Gastroesophageal sphincter (tissue), 3 donors: ENCODE data around the gene ATP5MC2.

ENCODE experiments used
- EP300 ChIP-seq: sonication (generic); formaldehyde crosslinking; IDR thresholded peaks from one replicate; pipeline ENCODE4 v1.6.1; 2017; ENCODE audit warnings: antibody characterized with exemption, mild to moderate bottlenecking
- POLR2A ChIP-seq, 2 donors: fragments of 450-650 bp; IDR thresholded peaks; one replicate each; pipeline ENCODE4 v1.6.1; 2017; ENCODE audit warnings: antibody characterized with exemption in 2 of 2, mild to moderate bottlenecking in 2 of 2, moderate library complexity in 1 of 2
- POLR2AphosphoS5 ChIP-seq: sonication (generic); formaldehyde crosslinking; IDR thresholded peaks from one replicate; pipeline ENCODE4 v1.6.1; 2017; ENCODE audit warnings: antibody characterized with exemption
- TF ChIP-seq, protein P1 (sequence below), 4 experiments: fragments of 200-600 bp in 2 of 4; fragments of 450-650 bp in 2 of 4; sonication (generic) in 1 of 4; IDR thresholded peaks; one replicate each; pipeline ENCODE4 v1.5.1; 2017 to 2019; ENCODE audit warnings: antibody characterized with exemption in 4 of 4, mild to moderate bottlenecking in 2 of 4, moderate library complexity in 2 of 4

DNA sequence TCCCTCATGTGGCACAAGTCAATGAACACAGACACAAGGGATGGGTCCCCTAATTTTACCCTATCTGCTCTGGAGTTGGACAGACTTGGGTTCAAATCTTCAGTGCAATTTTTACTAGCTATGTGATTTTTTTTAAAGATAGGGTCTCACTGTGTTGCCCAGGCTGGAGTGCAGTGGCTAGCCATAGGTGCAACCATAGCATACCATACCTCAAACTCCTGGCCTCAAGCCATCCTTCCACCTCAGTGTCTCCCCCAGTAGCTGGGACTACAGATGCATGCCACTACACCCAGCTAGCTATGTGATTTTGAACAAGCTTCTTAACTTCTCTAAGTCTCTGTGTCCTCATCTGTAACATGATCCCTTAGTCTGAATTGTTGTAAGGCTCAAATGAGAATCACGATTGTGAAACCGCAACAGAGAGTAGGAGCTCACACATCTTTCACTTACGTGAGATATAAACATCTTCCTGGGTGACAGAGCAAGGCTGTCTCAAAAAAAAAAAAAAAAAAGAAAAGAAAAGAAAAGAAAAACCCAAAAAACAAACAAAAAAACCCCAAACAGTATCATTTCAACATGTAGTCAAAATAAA is 46.7 kb upstream of the ATP5MC2 start:
- TF ChIP-seq POLR2AphosphoS5 (no peak), EP300 (no peak), POLR2A (IDR thresholded peaks at IDR 0.05) (no peak)
- TF ChIP-seq, protein P1, sequence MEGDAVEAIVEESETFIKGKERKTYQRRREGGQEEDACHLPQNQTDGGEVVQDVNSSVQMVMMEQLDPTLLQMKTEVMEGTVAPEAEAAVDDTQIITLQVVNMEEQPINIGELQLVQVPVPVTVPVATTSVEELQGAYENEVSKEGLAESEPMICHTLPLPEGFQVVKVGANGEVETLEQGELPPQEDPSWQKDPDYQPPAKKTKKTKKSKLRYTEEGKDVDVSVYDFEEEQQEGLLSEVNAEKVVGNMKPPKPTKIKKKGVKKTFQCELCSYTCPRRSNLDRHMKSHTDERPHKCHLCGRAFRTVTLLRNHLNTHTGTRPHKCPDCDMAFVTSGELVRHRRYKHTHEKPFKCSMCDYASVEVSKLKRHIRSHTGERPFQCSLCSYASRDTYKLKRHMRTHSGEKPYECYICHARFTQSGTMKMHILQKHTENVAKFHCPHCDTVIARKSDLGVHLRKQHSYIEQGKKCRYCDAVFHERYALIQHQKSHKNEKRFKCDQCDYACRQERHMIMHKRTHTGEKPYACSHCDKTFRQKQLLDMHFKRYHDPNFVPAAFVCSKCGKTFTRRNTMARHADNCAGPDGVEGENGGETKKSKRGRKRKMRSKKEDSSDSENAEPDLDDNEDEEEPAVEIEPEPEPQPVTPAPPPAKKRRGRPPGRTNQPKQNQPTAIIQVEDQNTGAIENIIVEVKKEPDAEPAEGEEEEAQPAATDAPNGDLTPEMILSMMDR (IDR thresholded peaks at IDR 0.05): no peak
